Liver (tissue), 9 donors: ENCODE measurements around the gene ZIC2. TPM values are rescaled to one million over a fixed set of nuclear protein-coding genes. Genes with fewer than 3 reads are reported as not detected.
A peak's percentile ranks its signal among the peaks of the same experiment; 100 is the strongest.

ENCODE experiments used
- DNase-seq: peaks from one replicate; pipeline ENCODE4 v3.0.0-alpha.2; 2017; ENCODE audit warnings: low spot score
- H3K27ac ChIP-seq, 2 donors: one replicate each; pipeline ENCODE4 v1.7.0; 2013; ENCODE audit warnings: inconsistent platforms in 2 of 2, low read length in 2 of 2, control low read depth in 1 of 2, low read depth in 1 of 2, mild to moderate bottlenecking in 1 of 2
- H3K27me3 ChIP-seq, 4 donors: one replicate each; pipeline versions ENCODE4 v1.6.1 to v1.7.0; 2013; ENCODE audit warnings: low read length in 3 of 4, inconsistent platforms in 1 of 4, mild to moderate bottlenecking in 1 of 4, moderate library complexity in 1 of 4; ENCODE audit not compliant: control insufficient read depth in 4 of 4, insufficient read depth in 4 of 4
- H3K36me3 ChIP-seq, 4 donors: one replicate each; pipeline versions ENCODE4 v1.6.1 to v1.7.0; 2013; ENCODE audit warnings: low read length in 3 of 4, mild to moderate bottlenecking in 3 of 4, low read depth in 1 of 4, moderate library complexity in 1 of 4; ENCODE audit not compliant: control insufficient read depth in 4 of 4, insufficient read depth in 3 of 4
- H3K4me1 ChIP-seq, 4 donors: one replicate each; pipeline versions ENCODE4 v1.6.1 to v1.7.0; 2013; ENCODE audit warnings: low read length in 3 of 4, mild to moderate bottlenecking in 3 of 4, moderate library complexity in 1 of 4; ENCODE audit not compliant: control insufficient read depth in 4 of 4, insufficient read depth in 4 of 4
- H3K4me3 ChIP-seq, 3 donors: one replicate each; pipeline versions ENCODE4 v1.6.1 to v1.7.0; 2013; ENCODE audit warnings: low read length in 3 of 3, control low read depth in 1 of 3, low read depth in 1 of 3, mild to moderate bottlenecking in 1 of 3
- H3K9ac ChIP-seq, 2 donors: one replicate each; pipeline ENCODE4 v1.7.0; 2013; ENCODE audit warnings: low read length in 2 of 2, mild to moderate bottlenecking in 2 of 2, moderate library complexity in 2 of 2, control low read depth in 1 of 2, low read depth in 1 of 2
- H3K9me3 ChIP-seq, 4 donors: one replicate each; pipeline versions ENCODE4 v1.6.1 to v1.7.0; 2013; ENCODE audit warnings: low read length in 3 of 4; ENCODE audit not compliant: control insufficient read depth in 4 of 4
- FOXA1 ChIP-seq: IDR thresholded peaks from 2 replicates; pipeline ENCODE4 v1.6.1; 2016; ENCODE audit warnings: antibody characterized with exemption
- FOXA2 ChIP-seq: IDR thresholded peaks from 2 replicates; pipeline ENCODE4 v1.6.1; 2016; ENCODE audit warnings: antibody characterized with exemption
- GABPA ChIP-seq, 2 donors: IDR thresholded peaks in 1 of 2; conservative IDR thresholded peaks in 1 of 2; 2 replicates each; pipeline ENCODE4 v1.6.1; 2016; ENCODE audit warnings: antibody characterized with exemption in 2 of 2, mild to moderate bottlenecking in 1 of 2, moderate library complexity in 1 of 2
- HNF4A ChIP-seq, 2 donors: conservative IDR thresholded peaks; 2 replicates each; pipeline ENCODE4 v1.6.1; 2016; ENCODE audit warnings: antibody characterized with exemption in 2 of 2, mild to moderate bottlenecking in 2 of 2
- HNF4G ChIP-seq: IDR thresholded peaks from 2 replicates; pipeline ENCODE4 v1.6.1; 2016; ENCODE audit warnings: antibody characterized with exemption
- MAX ChIP-seq: IDR thresholded peaks from 2 replicates; pipeline ENCODE4 v1.6.1; 2016; ENCODE audit warnings: antibody characterized with exemption
- RXRA ChIP-seq, 2 donors: IDR thresholded peaks; 2 replicates each; pipeline ENCODE4 v1.6.1; 2017 to 2018; ENCODE audit warnings: antibody characterized with exemption in 2 of 2, mild to moderate bottlenecking in 1 of 2
- TAF1 ChIP-seq: conservative IDR thresholded peaks from 2 replicates; pipeline ENCODE4 v1.6.1; 2016; ENCODE audit warnings: antibody characterized with exemption, mild to moderate bottlenecking
- YY1 ChIP-seq: IDR thresholded peaks from 2 replicates; pipeline ENCODE4 v1.6.1; 2016; ENCODE audit warnings: antibody characterized with exemption, mild to moderate bottlenecking
- ZBTB33 ChIP-seq: IDR thresholded peaks from 2 replicates; pipeline ENCODE4 v1.6.1; 2016; ENCODE audit warnings: antibody characterized with exemption
- WGBS: extraction: QIAGEN DNeasy Blood & Tissue Kit; methylation state at CpG from one replicate; pipeline ENCODE4 v1.1.7; 2013; 5-methylcytosine and 5-hydroxymethylcytosine counted together
- polyA plus RNA-seq, 2 donors: library from polyadenylated mRNA; stranded (reverse) in 1 of 2; unstranded in 1 of 2; fragments of 200-250 nt in 1 of 2; fragments of >200 nt in 1 of 2; fragmentation: Nextera tagmentation in 1 of 2; extraction: Ambion mirVana in 1 of 2; gene quantifications; one replicate each; pipeline versions ENCODE4 v1.2.1 to v1.2.3, GENCODE V29; 2013 to 2015
- total RNA-seq, 2 donors: library from RNA; depleted of rRNA; stranded (reverse); fragments of >200 nt; gene quantifications; one replicate each; pipeline ENCODE4 v1.2.3, GENCODE V29; 2014
- TF ChIP-seq, protein P1 (sequence below): IDR thresholded peaks from 2 replicates; pipeline ENCODE4 v1.6.1; 2016; ENCODE audit warnings: antibody characterized with exemption
- TF ChIP-seq, protein P2 (sequence below): IDR thresholded peaks from 2 replicates; pipeline ENCODE4 v1.6.1; 2016; ENCODE audit warnings: antibody characterized with exemption, mild to moderate bottlenecking
- donor health status: healthy.
- donor health status: healthy.
- donor health status: healthy.
- donor health status: healthy.
- donor health status: healthy.

The ZIC2 gene
- total and polyA plus RNA-seq, 4 donors, result not detected

GRCh38 chr13:99970651-99971575, 10.7 kb upstream of the ZIC2 start:
- Histone ChIP-seq H3K27me3 (peaks cover 11 to 54% (median 35%) of the 10 kb centered on the region in 4 donors), H3K9me3 (peaks cover 0 to 16% (median 1%) of the 10 kb centered on the region in 4 donors), H3K9ac (no peak overlapping the region), H3K4me1 (peaks cover 0 to 29% (median 14%) of the 10 kb centered on the region in 4 donors), H3K4me3 (peak overlapping the region in 1 of 3 donors; percentile 57), H3K27ac (no peak overlapping the region), H3K36me3 (no peaks in the 10 kb centered on the region)
- 2% methylated on average over 118 of the region's 118 CpGs for WGBS
- no peak for DNase-seq
- TF ChIP-seq TAF1 (no peak), ZBTB33 (no peak)
- TF ChIP-seq, protein P1, sequence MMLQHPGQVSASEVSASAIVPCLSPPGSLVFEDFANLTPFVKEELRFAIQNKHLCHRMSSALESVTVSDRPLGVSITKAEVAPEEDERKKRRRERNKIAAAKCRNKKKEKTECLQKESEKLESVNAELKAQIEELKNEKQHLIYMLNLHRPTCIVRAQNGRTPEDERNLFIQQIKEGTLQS, result no peak

- H3K9me3 ChIP-seq, result peaks cover 0 to 16% (median 1%) of the 10 kb centered on the region in 4 donors
- no peak within 1 kb of the TSS for H3K27ac ChIP-seq
- DNase-seq, result no peak
- peak within 1 kb of the TSS in 1 of 3 donors; percentile 57 for H3K4me3 ChIP-seq
- peaks cover 0 to 29% (median 14%) of the 10 kb centered on the region in 4 donors for H3K4me1 ChIP-seq
- no peak within 1 kb of the TSS for H3K9ac ChIP-seq
- TF ChIP-seq YY1, result no peak
- no peak for TF ChIP-seq HNF4G
- TF ChIP-seq, protein P1, result no peak
- no peak for TF ChIP-seq FOXA1
- TF ChIP-seq HNF4A (conservative IDR thresholded peaks at IDR 0.05), result no peak
- TF ChIP-seq MAX, result no peak
- no peak for TF ChIP-seq FOXA2
- TF ChIP-seq ZBTB33, result no peak
- no peak for TF ChIP-seq RXRA (IDR thresholded peaks at IDR 0.05)
- TF ChIP-seq GABPA (IDR thresholded peaks at IDR 0.05 in 1 of 2, conservative IDR thresholded peaks at IDR 0.05 in 1 of 2), result no peak
- TF ChIP-seq, protein P2, sequence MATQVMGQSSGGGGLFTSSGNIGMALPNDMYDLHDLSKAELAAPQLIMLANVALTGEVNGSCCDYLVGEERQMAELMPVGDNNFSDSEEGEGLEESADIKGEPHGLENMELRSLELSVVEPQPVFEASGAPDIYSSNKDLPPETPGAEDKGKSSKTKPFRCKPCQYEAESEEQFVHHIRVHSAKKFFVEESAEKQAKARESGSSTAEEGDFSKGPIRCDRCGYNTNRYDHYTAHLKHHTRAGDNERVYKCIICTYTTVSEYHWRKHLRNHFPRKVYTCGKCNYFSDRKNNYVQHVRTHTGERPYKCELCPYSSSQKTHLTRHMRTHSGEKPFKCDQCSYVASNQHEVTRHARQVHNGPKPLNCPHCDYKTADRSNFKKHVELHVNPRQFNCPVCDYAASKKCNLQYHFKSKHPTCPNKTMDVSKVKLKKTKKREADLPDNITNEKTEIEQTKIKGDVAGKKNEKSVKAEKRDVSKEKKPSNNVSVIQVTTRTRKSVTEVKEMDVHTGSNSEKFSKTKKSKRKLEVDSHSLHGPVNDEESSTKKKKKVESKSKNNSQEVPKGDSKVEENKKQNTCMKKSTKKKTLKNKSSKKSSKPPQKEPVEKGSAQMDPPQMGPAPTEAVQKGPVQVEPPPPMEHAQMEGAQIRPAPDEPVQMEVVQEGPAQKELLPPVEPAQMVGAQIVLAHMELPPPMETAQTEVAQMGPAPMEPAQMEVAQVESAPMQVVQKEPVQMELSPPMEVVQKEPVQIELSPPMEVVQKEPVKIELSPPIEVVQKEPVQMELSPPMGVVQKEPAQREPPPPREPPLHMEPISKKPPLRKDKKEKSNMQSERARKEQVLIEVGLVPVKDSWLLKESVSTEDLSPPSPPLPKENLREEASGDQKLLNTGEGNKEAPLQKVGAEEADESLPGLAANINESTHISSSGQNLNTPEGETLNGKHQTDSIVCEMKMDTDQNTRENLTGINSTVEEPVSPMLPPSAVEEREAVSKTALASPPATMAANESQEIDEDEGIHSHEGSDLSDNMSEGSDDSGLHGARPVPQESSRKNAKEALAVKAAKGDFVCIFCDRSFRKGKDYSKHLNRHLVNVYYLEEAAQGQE, result no peak
- H3K36me3 ChIP-seq, result no peaks in the 10 kb centered on the region
- WGBS, result 11% methylated on average over 41 of the region's 41 CpGs
- peaks cover 18 to 55% (median 33%) of the 10 kb centered on the region in 4 donors for H3K27me3 ChIP-seq
Measured at GRCh38 chr13:99971576-99972189, 9.9 kb upstream of the ZIC2 start, which contains the start of gene ZIC5. ZIC5 (minus strand) TSS chr13:99971767; CDS start chr13:99971603, 164 bp downstream.
